GM19035 (cell line): Measurements from ENCODE around the gene NCF4.
A peak's percentile ranks its signal among the peaks of the same experiment; 100 is the strongest.

Source experiments
- ATAC-seq: cut with Tn5 transposase; IDR thresholded peaks from one replicate; pipeline ENCODE4 v1.9.1; 2021; ENCODE audit not compliant: unreplicated experiment

Gene NCF4

GRCh38 chr22:36893262-36893661 lies 32.5 kb downstream of the NCF4 start:
- no peak for ATAC-seq

DNA sequence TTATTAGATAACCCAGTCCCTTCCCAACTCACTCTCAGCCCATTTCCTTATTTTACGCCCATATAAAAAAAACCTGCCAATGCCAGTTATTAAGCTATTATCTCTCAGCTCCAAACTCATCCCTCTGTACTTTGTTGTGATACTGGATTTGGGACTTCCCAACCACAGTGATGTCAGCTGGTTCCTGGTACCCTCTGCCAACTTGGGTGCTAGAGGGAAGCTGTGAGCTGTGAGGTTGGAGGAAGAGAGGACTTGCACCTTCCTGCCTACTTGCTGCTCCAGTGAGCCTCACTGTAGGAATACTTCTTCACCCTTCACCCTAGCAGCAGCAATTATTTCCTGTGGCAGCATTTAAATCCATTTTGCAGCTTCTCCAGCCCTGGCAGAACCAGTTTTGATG lies 33.5 kb downstream of the NCF4 start:
- no peak for ATAC-seq

GRCh38 chr22:36897611-36898010 lies 36.8 kb downstream of the NCF4 start:
- no peak for ATAC-seq

DNA sequence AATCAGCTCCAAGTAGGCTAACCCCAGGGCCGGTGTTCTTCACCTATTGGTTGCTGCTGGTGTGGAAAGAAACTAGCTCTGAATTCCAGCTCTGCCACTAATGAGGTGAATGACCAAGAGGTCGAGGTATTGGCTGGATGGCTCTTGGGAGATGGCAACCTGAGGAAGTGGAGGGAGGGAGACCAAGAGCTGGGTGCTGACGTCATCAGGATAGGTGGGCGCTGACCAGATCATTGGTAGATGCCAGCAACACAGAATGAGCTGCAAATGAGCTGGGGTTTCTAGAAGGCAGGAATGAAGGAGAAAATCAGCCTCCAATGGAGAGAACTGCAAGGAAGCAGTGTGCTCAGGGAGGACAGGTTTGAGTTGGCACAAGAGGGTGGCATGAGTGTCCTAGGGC lies 37.9 kb downstream of the NCF4 start:
- no peak for ATAC-seq

GRCh38 chr22:36899498-36899897 lies 38.7 kb downstream of the NCF4 start:
- no peak for ATAC-seq

DNA sequence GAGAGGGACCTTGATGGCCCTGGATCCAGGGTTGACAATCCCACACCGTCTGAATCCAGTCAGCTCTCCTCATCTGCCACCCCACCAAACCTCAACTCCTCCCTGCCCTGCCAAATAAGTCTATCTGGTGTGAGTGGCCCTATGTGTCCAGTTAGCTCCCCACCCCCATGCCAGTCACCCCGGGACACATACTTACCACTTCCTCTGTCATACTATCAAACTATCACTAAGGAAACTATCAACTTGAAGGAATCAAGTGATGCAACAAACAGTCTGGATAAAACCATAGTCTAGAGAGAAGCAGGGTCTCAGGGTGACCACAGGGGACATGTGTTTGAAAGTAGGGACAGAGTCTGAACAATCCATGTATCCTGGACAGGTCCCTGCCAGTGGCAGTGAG lies 39.4 kb downstream of the NCF4 start:
- ATAC-seq = no peak

DNA sequence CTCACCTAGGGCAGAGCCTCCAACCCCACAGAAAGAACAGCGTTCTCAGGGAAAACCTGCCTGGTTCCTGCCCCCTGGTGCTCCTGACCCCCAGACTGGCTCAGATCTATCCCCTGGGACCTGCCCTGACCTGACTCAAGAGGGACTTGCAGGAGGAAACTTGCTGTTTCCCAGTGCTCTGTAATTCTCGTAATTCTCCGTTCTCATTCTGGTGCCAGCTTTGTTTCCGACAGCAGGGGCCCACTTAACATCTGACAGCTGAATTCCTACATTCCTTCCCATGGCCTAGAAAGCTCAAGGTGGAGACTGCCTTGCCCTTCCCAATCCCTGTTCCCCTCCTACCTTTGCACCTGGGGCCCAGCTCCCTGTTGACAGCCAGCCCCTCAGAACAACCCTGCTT lies 40.1 kb downstream of the NCF4 start:
- no peak for ATAC-seq

DNA sequence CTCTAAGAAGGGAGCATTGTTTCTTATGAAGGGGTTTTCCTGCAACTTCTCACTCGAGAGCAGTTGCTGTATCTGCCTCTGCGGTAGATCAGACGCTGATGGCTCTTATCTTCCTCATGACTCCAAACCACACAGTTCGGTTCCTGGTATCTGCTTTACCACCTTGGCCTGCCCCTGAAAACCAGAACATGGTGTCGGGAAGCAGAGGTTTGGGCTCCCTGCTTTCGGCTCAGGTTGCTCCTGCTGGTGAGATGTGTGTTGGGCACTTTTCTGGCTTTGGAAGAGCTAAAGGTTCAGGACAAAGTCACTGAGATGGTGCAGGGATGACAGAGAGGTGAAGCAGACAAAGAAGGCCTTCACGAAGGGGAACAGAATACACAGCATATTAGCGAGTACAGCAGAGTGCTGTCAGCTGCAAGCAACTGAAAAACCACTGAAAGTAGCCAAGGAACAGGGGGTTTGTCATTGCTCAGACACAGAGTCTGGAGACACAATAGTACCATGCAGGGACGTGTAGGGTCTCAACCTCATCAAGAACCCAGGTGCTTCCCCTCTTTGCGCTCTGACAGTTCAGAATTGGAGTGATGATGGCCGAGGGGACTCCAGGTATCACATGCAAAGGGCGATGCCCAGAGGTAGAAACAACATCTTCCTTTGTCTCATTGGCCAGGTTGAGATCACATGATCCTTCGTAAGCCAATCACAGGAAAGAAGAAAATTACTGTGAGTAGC lies 40.8 kb downstream of the NCF4 start:
- peak; percentile 83 for ATAC-seq

DNA sequence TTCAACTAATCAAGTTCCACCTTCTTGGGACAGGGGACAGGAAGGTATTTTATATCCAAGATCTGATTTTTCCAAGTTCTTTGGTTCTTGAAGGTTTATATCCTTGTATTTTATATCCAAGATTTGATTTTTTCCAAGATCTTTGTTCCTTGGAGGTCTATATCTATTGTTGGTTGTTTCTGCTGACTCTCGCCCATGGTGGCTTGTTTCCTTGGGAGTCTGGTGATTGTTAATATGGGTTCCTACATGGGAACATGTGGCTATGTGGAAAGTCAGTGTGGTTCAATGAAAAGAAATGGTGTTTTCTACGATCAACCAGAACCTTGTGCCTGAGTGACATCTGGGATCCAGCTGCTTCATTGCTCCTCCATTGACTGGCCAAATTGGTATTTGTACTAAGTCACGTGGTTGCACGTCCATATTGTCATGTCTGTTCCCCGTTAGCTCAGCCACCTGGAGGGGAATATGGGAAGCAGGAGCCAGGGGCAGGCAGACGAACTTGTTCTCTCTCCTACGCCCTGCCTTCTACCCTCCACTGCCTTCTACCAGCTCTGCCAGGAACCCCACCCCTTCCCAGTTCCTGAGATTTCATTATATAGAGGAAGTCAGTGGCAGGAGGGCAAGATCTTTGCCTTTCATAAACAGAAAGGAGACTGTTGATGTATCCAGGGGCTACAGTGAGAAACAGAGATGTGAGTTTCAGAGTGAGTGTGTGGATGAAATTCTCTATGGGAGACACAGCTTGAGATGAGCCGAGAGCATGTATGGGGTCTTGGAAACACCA lies 41.5 kb downstream of the NCF4 start:
- ATAC-seq = no peak

DNA sequence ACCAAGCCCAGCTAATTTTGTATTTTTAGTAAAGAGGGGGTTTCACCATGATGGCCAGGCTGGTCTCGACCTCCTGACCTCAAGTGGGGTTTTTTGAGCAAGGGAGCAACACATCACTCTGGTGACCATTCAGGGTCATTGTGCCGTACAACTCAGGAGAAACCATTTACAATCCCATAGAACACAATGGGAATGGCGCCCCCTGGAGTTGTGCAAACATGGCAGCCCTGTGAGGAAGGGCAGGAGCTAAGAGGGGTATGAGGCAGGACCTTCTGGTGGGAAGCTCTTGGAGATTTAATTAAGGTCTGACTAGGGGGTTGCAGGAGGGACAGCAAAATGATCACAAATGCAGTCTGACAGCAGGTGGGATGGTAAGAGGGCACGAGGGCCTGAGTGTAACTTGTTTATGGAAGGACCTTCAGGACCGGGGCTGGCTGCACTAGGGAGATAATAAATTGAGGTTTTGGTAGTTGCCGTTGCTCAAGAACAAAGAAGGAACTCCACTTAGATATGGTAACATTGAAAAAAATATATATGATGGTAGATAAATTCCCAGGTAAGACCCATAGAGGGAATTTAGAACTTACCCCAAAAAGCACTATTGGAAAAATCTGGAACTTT lies 43.6 kb downstream of the NCF4 start:
- no peak for ATAC-seq

DNA sequence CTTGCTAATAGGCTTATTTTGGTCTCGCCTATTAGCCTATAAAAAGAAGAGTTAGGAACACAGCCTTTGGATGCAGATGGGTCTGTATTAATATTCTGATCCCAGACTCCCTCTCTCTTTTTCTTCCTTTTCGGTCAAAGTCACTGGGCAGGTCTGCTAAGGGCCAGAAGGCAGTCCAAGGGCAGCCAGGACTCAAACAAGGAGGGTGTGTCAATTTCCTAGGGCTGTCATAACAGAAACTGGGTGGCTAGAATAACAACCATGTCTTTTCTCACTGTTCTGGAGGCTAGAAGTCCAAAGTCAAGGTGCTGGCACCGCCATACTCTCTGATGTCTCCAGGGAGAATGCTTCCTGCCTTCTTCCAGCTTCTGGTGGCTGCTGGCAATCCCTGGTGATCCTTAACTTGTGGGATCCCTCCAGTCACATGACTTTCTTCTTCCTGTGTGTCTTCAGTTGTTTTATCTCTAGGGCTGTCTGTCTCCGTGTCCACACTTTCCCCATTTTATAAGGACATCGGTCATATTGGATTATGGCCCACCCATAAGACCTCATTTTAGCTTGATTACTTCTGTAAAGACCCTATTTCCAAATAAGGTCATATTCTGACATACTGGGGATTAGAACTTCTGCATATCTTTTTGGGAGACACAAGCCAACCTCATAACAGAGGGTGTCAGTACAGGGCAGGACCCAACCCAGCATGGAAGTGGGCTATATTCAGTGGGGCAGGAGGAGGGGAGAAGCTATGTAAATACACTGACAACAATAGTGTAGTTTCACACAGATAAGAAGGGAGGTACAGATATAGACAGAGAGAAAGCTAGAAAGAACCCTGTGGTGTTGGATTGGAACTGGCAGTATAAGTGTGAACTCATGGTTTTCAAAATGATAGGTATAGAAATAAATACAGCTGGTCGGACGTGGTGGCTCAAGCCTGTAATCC lies 46.7 kb downstream of the NCF4 start:
- ATAC-seq = no peak

- ATAC-seq = no peak
These were observed 49.7 kb downstream of the NCF4 start for GRCh38 chr22:36910461-36910860.

DNA sequence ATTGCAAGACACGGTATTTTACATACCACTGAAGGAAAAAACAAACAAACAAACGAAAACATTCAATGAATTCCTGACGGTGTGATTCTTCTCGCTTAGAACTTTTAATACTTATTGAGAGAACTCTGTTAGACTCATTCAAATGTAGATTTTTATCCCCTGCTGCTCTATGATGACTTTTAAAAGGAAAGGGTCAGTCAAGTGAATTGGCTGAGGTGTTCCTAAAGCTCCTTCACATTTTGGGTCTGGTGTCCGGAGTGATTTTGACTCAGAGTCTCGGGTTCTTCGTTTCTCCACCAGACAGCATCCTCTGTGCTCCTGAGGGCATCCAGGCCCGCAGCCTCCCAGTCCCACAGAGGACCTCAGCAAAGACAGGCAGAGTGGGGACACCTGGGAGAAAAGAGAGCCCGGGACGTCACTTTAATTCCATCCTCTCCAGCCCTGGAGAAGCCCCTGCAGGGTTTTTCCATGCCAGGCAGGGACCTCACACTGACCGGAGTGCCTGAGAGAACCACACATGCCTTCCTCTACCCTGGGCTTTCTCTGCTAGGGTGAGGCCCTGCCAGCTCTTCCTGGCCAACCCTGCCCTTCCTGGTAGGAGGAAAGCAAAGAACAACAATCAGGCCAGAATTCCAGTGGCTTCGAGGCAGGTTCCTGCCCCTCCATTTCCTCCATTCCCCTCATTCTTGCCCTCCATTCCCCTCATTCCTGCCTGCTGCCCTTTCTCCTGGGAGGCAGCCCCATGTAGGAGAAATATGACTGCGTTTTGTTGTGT lies 51.3 kb downstream of the NCF4 start:
- ATAC-seq = no peak

- no peak for ATAC-seq
These were observed 52.1 kb downstream of the NCF4 start for GRCh38 chr22:36912694-36913426.

DNA sequence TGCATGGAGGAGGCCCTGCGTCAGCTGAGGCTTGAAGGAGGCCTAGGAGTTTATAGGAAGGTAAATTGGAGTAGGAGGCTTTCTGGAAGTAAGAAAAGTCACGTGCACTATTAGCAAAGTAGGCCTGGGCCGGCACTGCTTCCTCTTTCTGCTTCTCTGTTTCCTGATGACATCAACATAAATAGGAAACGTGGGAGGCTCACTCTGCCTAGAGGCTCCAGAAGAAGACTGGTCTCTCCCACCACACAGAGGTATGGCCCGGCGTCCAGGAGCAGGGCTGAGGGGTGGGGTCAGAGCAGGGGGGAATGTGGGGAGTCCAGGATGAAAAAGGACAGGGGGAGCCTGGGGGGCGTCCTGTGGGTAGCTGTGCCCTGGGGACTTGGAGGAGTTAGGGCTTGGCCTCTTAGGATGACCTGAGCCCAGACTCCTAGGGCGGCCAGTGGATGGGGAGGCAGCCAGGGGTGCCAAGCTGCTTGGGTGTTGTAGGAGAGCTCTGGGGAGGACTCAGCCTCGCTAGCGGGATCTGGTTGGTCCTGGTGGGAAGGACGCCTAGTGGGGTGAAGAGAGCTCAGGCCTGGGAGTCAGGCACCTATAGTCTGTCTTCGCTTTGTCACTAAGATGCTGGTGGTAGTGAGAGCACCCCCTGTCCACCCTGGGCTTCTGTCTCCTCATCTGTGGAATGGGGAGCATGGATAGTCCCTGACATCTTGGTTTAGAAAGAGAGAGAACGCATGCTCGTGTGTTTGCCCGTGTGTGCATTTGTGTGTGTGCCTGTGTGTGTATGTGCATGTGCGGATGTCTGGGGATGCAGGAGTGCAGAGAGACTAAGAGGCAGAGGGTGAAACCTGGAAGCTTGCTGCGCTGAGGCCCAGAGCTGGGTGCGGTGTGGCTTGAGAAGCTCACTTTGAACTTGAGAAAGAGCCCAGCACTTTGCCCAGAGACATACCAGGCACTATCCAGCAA lies 52.9 kb downstream of the NCF4 start, which contains the start of gene CSF2RB:
CSF2RB (plus strand) TSS at position 202 of the 963 bp plus-strand sequence. CDS start 8,580 bp downstream, outside the sequence.
- ATAC-seq = no peak

GRCh38 chr22:36914390-36914752 lies 53.6 kb downstream of the NCF4 start:
- no peak for ATAC-seq

DNA sequence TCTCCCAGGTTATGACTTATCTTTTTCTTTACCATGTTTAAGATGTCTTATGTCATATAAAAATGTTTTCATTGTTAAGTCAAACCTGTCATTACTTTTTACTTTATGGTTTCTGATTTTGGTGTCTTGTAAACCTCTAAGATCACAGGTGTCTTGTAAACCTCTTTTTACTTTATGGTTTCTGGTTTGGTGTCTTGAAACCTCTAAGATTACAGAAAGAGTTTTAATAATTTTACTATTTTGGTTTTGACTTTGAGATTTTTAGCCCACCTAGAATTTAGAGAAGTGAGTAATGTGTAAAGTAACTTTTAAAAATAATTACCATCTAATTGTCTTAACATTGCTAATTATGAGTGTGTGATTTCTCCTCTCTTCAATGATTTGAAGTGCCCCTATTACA lies 55.2 kb downstream of the NCF4 start:
- ATAC-seq = no peak

DNA sequence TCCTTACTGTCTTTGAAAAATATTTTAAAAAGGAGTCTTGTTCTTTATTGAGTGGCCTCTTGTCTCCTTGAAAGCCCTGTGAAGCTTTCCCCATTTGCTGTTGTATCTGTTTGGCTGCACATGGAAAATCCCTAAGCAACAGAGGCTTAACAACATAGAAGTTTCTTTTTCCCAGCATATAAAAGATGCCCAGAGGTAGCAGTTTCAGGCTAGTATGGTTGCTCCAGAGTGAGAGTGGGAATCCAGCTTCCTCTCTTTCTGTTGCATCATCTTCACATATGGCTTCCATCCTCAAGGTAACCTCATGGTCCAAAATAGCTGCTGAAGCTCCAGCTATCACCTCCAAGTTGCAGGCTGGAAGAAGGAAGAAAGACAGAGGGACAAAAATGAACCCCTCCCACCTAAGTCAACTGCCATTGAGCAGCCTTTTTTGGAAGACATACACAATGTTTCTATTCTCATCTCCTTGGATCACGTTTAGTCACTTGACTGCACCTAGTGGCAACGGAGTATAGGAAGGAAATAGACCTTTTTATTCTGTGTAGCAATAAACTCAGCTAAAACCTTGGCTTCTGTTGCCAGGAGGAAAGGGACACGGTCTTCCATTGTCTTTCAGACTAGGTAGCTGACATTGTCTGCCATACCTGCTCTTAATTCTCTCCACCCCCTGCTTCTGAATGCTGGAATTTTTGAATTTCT lies 57.9 kb downstream of the NCF4 start:
- no peak for ATAC-seq
